HepG2 (cell line): ENCODE data around the gene ST3GAL2. TPM values are rescaled to one million over a fixed set of nuclear protein-coding genes. Genes with fewer than 3 reads are reported as not detected.

Source experiments
- CENPT ChIP-seq: sonication (generic); formaldehyde crosslinking; IDR thresholded peaks from 2 replicates; pipeline ENCODE4 v1.8.0; 2022; ENCODE audit warnings: low read depth, mild to moderate bottlenecking, moderate library complexity, missing genetic modification reagents
- CREM ChIP-seq, 2 experiments: sonication (generic) in 1 of 2; formaldehyde crosslinking in 1 of 2; IDR thresholded peaks; 2 replicates each; pipeline versions ENCODE4 v1.4.0 to v1.6.1; 2016 to 2020; ENCODE audit warnings: antibody characterized with exemption in 1 of 2, mild to moderate bottlenecking in 1 of 2, missing genetic modification reagents in 1 of 2
- DNMT1 ChIP-seq: sonication (generic); formaldehyde crosslinking; IDR thresholded peaks from 2 replicates; pipeline ENCODE4 v1.5.1; 2020; ENCODE audit warnings: mild to moderate bottlenecking, missing genetic modification reagents
- FOXO1 ChIP-seq: sonication (generic); formaldehyde crosslinking; IDR thresholded peaks from 2 replicates; pipeline ENCODE4 v1.4.0; 2020; ENCODE audit warnings: missing genetic modification reagents
- GPN1 ChIP-seq: sonication (generic); formaldehyde crosslinking; IDR thresholded peaks from 2 replicates; pipeline ENCODE4 v1.5.1; 2020; ENCODE audit warnings: missing genetic modification reagents, borderline replicate concordance
- GTF2F1 ChIP-seq: fragments of 150-350 bp; IDR thresholded peaks from 2 replicates; pipeline ENCODE4 v1.6.1; 2014; ENCODE audit warnings: low read length
- HMGXB3 ChIP-seq: sonication (generic); formaldehyde crosslinking; IDR thresholded peaks from 2 replicates; pipeline ENCODE4 v1.4.0; 2020; ENCODE audit warnings: missing genetic modification reagents, borderline replicate concordance
- HNF4G ChIP-seq, 2 experiments: sonication (generic) in 1 of 2; formaldehyde crosslinking in 1 of 2; IDR thresholded peaks; 2 replicates each; pipeline versions ENCODE4 v1.4.0 to v1.6.1; 2011 to 2020; ENCODE audit warnings: borderline replicate concordance in 2 of 2, low read depth in 2 of 2, mild to moderate bottlenecking in 2 of 2, low read length in 1 of 2, missing genetic modification reagents in 1 of 2, moderate library complexity in 1 of 2
- ISL2 ChIP-seq: sonication (generic); formaldehyde crosslinking; IDR thresholded peaks from 2 replicates; pipeline ENCODE4 v1.5.0; 2020; ENCODE audit warnings: missing genetic modification reagents
- PBX2 ChIP-seq: IDR thresholded peaks from 2 replicates; pipeline ENCODE4 v1.6.1; 2016; ENCODE audit warnings: control low read depth
- PCBP2 ChIP-seq: fragments of 200-400 bp; formaldehyde crosslinking; optimal IDR thresholded peaks from 2 replicates; pipeline ENCODE3; 2018; ENCODE audit warnings: low read length, low read depth; ENCODE audit not compliant: poor library complexity, severe bottlenecking
- RXRA ChIP-seq: sonication (generic); formaldehyde crosslinking; IDR thresholded peaks from 2 replicates; pipeline ENCODE4 v1.5.1; 2020; ENCODE audit warnings: missing genetic modification reagents
- TCF7 ChIP-seq: sonication (generic); IDR thresholded peaks from 2 replicates; pipeline ENCODE4 v1.6.1; 2016; ENCODE audit warnings: antibody characterized with exemption, low read depth
- YY1 ChIP-seq: IDR thresholded peaks from 2 replicates; pipeline ENCODE4 v1.6.1; 2011; ENCODE audit warnings: low read length, low read depth, moderate library complexity, mild to moderate bottlenecking; ENCODE audit not compliant: insufficient read depth, insufficient replicate concordance
- ZFAT ChIP-seq: sonication (generic); formaldehyde crosslinking; conservative IDR thresholded peaks from 2 replicates; pipeline ENCODE4 v1.8.1; 2023; ENCODE audit warnings: missing genetic modification reagents, inconsistent platforms
- ZMYM4 ChIP-seq: sonication (generic); formaldehyde crosslinking; IDR thresholded peaks from 2 replicates; pipeline ENCODE4 v1.8.1; 2023; ENCODE audit warnings: mild to moderate bottlenecking, missing genetic modification reagents
- ZNF124 ChIP-seq: sonication (generic); formaldehyde crosslinking; IDR thresholded peaks from 2 replicates; pipeline ENCODE4 v1.4.0; 2020; ENCODE audit warnings: missing genetic modification reagents
- ZNF264 ChIP-seq: sonication (generic); formaldehyde crosslinking; IDR thresholded peaks from 2 replicates; pipeline ENCODE4 v1.4.0; 2020; ENCODE audit warnings: missing genetic modification reagents
- ZNF292 ChIP-seq: sonication (generic); formaldehyde crosslinking; IDR thresholded peaks from 2 replicates; pipeline ENCODE4 v1.8.1; 2022; ENCODE audit warnings: mild to moderate bottlenecking, low read depth, missing genetic modification reagents, borderline replicate concordance
- ZNF431 ChIP-seq: sonication (generic); formaldehyde crosslinking; IDR thresholded peaks from 2 replicates; pipeline ENCODE4 v1.9.0; 2022; ENCODE audit warnings: missing genetic modification reagents, low read depth, mild to moderate bottlenecking, borderline replicate concordance
- ZNF550 ChIP-seq: sonication (generic); formaldehyde crosslinking; IDR thresholded peaks from 2 replicates; pipeline ENCODE4 v1.4.0; 2020; ENCODE audit warnings: mild to moderate bottlenecking, missing genetic modification reagents, borderline replicate concordance
- ZNF724P ChIP-seq: sonication (generic); formaldehyde crosslinking; IDR thresholded peaks from 2 replicates; pipeline ENCODE4 v1.8.0; 2022; ENCODE audit warnings: missing genetic modification reagents, borderline replicate concordance
- ZNF737 ChIP-seq: sonication (generic); formaldehyde crosslinking; IDR thresholded peaks from 2 replicates; pipeline ENCODE4 v1.5.0; 2020; ENCODE audit warnings: missing genetic modification reagents, mild to moderate bottlenecking, borderline replicate concordance
- ZNF773 ChIP-seq: sonication (generic); formaldehyde crosslinking; IDR thresholded peaks from 2 replicates; pipeline ENCODE4 v1.4.0; 2020; ENCODE audit warnings: missing genetic modification reagents, borderline replicate concordance
- ZNF788 ChIP-seq: sonication (generic); formaldehyde crosslinking; IDR thresholded peaks from 2 replicates; pipeline ENCODE4 v1.5.0; 2020; ENCODE audit warnings: mild to moderate bottlenecking, missing genetic modification reagents, borderline replicate concordance
- polyA plus RNA-seq, 8 experiments: library from polyadenylated mRNA; depleted of rRNA in 3 of 8; stranded (reverse) in 7 of 8; unstranded in 1 of 8; fragments of >200 nt; fragmentation: Illumina TruSeq in 4 of 8; extraction: Trizol in 4 of 8; gene quantifications; 2 replicates each; pipeline versions ENCODE4 v1.2.1 to v1.2.3, GENCODE V29; 2011 to 2016; ENCODE audit warnings: low read depth in 4 of 8, missing spikeins in 1 of 8, mixed read lengths in 1 of 8; ENCODE audit not compliant: insufficient read depth in 1 of 8
- total RNA-seq, 5 experiments: library from RNA; depleted of rRNA; stranded (reverse); fragments of >200 nt; fragmentation: Illumina TruSeq; extraction: Trizol; gene quantifications; 2 replicates each; pipeline ENCODE4 v1.2.3, GENCODE V29; 2016; ENCODE audit warnings: low read depth in 1 of 5

The ST3GAL2 gene
- total and polyA plus RNA-seq, 2 of the 13 experiments (the other 11 are each of a cell fraction or from before 2014, with no cell fraction given) = 16.3 to 24.9 TPM

DNA sequence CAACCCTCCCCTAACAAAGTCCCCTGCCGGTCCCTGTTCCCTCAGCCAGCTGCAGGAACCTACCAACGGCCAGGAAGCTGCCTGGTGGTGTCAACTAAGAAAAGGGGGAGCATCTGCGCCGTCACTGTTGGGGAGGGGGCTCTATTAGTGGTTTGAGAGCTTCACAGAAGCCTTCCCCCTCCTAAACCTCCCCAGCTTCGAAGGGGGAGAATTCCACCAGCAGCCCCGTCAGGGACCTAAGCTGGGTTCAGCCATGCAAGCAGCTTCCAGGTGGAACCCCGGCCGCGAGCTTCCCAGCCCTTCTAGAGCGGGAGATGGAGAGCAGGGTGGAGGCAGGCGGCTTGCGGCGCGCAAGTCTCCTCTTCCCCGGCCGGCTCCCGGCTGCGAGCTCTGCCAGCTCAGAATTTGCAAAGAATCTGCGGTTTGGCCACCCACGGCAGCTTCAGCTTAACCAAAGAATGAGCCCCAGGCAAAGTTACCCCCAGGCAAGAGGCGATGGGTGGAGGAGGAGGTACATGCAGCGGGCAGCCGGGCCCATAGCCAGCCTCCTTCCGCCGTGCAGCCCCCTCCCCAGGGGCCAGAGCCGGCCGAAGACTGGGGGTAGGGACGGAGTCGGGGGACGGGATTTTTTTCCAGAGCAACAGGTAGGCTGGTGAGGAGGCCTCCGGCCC lies 58.5 kb downstream of the ST3GAL2 start (continued):
- TF ChIP-seq RXRA (CRISPR knock-in tag) (no peak), PCBP2 (no peak), ISL2 (no peak), TCF7 (no peak), CENPT (CRISPR knock-in tag) (no peak), ZMYM4 (CRISPR knock-in tag) (no peak; the same call in 1 of the 2 replicates), GTF2F1 (no peak), FOXO1 (CRISPR knock-in tag) (no peak), ZNF550 (CRISPR knock-in tag) (no peak), ZFAT (CRISPR knock-in tag) (no peak), HMGXB3 (CRISPR knock-in tag) (no peak), GPN1 (no peak), CREM (IDR thresholded peaks at IDR 0.05) (no peak), CREM (CRISPR knock-in tag; IDR thresholded peaks at IDR 0.05) (no peak), ZNF292 (CRISPR knock-in tag) (no peak), ZNF264 (CRISPR knock-in tag) (0 out of 2 replicates have a peak, but pooled peaks have one; percentile 28), YY1 (no peak), ZNF773 (CRISPR knock-in tag) (no peak), DNMT1 (CRISPR knock-in tag) (no peak), ZNF431 (no peak), HNF4G (IDR thresholded peaks at IDR 0.05; ENCODE audit: borderline replicate concordance, low read depth, low read length) (no peak), HNF4G (CRISPR knock-in tag; IDR thresholded peaks at IDR 0.05; ENCODE audit: borderline replicate concordance, low read depth) (no peak), PBX2 (CRISPR knock-in tag) (no peak), ZNF124 (CRISPR knock-in tag) (no peak), ZNF724P (CRISPR knock-in tag) (no peak), ZNF788 (CRISPR knock-in tag) (no peak), ZNF737 (CRISPR knock-in tag) (no peak)
